ENCODE measurements around the gene LIPI.

- TF ChIP-seq HDAC2 (CRISPR knock-in tag; IDR thresholded peaks at IDR 0.05) (no peak), SP2 (CRISPR knock-in tag; IDR thresholded peaks at IDR 0.05) (no peak), CTCF (CRISPR knock-in tag; IDR thresholded peaks at IDR 0.05) (no peak), FOXP4 (CRISPR knock-in tag; IDR thresholded peaks at IDR 0.05) (no peak), ZSCAN20 (CRISPR knock-in tag; IDR thresholded peaks at IDR 0.05; ENCODE audit: borderline replicate concordance) (no peak), NR2F2 (IDR thresholded peaks at IDR 0.05; ENCODE audit: borderline replicate concordance, low read depth) (no peak), ZNF124 (CRISPR knock-in tag; IDR thresholded peaks at IDR 0.05) (no peak), NKX3-1 (CRISPR knock-in tag; IDR thresholded peaks at IDR 0.05) (no peak), ELF1 (CRISPR knock-in tag; IDR thresholded peaks at IDR 0.05) (no peak), SRF (IDR thresholded peaks at IDR 0.05; ENCODE audit: low read depth, low read length) (no peak), PRDM15 (CRISPR knock-in tag; IDR thresholded peaks at IDR 0.05) (no peak), POLR2AphosphoS5 (IDR thresholded peaks at IDR 0.05; ENCODE audit: low read depth, low read length) (no peak)
These were observed 91.7 kb downstream of the LIPI start for GRCh38 chr21:14119038-14119437.

All from HepG2 (cell line).